Hematopoietic multipotent progenitor cell treated with erythropoietin and hydrocortisone succinate and interleukin-3 and kit ligand, for 8 days (in vitro differentiated cells): Measurements from ENCODE around the gene SQOR.

ENCODE experiments used
- DNase-seq: peaks from one replicate; pipeline ENCODE4 v3.0.0-alpha.2; 2015

Gene SQOR

DNA sequence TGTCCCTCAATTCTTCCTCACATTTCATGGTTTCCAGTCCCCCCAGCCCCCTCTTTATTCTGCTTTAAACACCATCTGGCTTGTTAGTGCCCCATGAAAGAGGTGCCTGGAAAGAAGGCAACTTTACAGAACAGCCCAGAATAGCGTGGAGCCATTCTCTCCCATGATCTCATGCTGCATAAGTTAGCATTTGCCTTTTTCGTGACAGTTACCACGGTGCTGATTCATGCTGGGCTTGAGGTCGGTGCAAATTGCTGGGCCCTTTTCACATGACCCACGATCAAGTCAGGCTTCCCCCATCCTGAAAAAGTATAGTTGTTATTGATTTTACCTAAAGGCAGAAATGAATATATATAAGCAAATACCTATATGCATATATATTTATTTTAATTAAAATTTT, 29.6 kb downstream of the SQOR start:
- DNase-seq: no peak

DNA sequence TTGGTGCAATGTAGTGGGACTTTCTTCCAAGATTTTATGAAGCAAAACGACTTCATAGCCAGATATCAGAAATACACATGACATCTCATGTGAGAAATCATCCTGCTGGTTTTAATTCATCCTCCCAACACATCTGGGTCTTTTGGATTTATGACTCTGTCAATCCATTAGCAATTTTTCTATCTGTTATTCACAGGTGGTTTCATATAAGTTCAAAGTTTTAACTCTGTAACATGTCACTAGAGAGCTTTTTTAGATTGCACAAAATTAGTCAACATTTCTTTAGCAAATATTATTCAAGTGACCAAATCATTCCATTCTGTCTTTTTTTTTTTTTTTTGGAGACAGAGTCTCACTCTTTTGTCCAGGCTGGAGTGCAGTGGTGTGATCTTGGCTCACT, 30.4 kb downstream of the SQOR start:
- DNase-seq: no peak

DNA sequence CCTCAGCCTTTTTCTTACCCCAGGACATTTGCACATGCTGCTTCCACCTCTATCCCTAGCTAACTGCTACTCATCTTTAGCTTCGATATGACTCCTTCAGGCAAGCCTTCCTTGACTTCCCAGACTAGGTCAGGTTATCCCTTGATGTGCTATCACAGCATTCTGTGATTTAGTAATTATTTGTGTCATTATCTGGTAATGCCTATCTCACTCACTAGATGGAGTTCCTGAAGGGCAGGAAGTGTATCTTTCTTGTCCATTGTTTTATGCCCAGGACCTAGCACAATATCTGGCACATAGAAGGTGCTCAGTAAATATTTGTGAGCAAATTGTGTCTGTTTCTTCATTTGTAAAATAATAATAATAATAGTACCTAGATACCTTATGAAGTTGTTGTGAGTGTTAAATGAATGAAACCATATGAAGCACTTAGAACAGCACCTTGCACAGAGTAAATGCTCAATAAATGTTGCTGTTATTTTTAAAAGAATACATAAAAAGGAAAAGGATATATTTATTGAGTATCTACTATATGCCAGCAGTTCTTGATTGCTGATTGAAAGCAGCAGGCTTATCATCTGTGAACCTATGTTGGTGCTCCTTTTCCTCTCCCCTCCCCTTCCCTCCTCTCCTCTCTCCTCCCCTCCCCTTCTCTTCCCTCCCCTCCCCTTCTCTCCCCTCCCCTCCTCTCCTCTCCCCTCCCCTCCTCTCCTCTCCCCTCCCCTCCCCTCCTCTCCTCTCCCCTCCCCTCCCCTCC, 31.5 kb downstream of the SQOR start:
- no peak for DNase-seq

DNA sequence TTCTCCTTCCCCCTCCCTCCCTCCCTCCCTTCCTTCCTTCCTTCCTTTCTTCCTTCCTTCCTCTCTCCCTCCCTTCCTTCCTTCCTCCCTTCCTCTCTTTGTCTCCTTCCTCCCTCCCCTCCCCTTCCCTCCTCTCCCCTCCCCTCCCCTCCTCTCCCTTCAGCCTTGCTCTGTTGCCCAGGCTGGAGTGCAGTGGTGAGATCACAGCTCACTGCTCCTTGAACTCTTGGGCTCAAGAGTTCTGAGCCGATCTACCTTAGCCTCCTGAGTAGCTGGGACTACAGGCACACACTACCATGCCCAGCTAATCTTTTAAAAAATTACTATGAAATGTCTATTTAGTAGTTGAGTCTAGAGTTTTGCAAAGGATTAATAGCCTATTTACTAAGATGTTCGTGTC, 32.2 kb downstream of the SQOR start:
- DNase-seq: no peak

DNA sequence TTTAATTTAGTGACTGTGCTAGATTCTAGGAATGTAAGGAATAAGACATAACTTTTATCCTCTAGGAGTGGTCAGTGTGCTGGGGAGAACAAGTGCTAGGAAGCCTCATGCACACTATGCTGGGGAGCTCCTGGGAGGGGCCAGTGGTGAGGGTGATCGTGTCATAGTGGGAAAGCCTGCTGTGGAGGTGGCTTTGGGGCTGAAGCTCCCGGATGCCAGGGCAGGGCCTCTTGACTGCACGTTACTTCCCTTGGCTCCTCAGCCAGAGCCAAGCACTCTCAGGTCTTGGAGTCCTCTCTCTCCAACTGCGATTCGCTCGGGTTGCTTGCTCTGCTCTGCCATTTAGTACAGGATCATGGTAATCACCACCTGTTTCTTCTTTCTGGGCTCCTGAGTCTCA, 33.6 kb downstream of the SQOR start:
- DNase-seq: no peak

DNA sequence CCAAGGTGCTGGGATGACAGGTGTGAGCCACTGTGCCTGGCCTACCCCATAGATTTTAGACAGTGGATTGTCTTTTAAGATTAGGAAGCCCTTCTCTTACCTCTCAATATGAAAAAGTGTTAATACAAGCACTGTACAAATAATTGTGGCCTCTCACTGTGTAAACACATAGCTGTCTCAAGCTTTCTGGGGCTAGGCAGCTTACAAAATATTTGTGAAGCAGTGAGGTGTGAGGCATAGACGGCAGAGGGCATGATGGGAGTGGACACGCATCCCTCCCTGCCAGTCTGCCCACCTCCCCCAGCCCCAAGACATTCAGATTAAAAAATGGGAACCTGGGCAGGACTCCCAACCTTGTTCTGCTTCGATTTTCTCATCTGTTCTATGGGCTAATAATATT, 34.6 kb downstream of the SQOR start:
- DNase-seq: no peak

DNA sequence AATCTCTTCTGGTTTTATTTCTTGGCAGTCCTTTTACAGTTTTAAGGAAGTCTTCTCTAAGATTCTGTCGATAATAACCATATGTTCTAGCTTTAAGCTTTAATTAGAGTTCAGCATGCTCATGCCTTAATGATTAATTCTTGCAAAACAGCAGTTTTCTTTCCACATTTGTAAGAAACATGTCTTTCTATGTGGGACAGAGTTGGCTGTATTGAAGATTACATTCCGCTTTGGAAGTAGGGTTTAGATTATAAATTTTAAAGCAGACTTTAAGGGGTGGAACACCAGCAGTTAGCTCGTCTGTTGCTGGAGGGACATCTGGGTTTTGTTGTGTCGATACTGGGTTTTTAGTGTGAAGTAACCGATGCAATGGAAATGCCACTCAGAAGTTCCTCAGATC, 35.3 kb downstream of the SQOR start:
- DNase-seq: no peak

DNA sequence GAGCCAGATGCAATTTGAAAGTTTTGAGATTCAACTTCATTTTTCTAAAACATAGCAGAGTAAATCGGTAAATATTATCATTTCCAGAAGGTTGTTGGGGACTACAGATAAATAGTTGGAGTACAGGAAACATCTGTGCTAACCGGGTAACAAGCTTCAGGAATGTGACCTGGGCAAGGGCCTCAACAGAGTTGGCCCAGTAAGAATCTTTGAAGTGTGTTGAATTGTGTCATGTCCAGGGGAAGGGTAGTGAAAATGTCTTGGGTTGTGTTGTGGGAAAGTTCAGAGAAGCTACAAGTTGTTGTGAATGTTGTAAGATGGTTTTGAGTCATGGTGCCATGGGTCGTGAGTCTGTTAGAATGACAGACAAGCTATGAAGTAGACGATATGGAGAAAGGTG, 35.7 kb downstream of the SQOR start:
- no peak for DNase-seq

DNA sequence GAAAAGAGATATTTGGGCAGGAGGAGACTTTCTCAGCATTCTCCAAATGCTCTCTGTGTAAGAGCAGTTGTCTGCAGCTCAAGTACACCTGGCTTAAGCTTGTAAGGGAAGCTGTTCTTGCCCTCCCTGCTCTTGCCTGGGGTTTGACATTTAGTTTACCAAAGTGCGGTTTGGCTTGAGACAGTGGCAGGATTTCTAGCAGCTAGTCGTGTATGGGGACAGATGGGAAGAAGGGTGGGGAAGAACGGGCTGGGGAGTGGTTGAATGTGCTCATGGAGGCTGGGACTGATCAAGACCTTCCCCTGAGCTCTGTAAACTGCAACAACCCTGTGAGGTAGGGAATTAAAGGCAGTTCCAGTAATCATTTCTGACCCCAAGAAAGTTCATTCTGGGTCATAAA, 39.8 kb downstream of the SQOR start:
- no peak for DNase-seq

DNA sequence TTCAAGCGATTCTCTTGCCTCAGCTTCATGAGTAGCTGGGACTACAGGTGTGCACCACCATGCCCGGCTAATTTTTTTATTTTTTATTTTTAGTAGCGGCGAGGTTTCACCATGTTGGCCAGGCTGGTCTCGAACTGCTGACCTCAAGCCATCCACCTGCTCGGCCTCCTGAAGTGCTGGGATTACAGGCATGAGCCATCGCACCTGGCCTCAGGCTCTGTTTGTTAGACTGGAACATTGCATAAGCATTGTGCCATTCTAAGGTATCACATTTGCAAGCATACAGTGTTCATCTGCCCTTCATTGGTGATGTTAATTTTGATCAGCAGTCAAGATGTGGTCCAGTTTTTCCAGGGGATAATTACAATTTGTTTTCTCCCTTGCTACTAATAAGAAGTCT, 43.0 kb downstream of the SQOR start:
- DNase-seq: no peak

DNA sequence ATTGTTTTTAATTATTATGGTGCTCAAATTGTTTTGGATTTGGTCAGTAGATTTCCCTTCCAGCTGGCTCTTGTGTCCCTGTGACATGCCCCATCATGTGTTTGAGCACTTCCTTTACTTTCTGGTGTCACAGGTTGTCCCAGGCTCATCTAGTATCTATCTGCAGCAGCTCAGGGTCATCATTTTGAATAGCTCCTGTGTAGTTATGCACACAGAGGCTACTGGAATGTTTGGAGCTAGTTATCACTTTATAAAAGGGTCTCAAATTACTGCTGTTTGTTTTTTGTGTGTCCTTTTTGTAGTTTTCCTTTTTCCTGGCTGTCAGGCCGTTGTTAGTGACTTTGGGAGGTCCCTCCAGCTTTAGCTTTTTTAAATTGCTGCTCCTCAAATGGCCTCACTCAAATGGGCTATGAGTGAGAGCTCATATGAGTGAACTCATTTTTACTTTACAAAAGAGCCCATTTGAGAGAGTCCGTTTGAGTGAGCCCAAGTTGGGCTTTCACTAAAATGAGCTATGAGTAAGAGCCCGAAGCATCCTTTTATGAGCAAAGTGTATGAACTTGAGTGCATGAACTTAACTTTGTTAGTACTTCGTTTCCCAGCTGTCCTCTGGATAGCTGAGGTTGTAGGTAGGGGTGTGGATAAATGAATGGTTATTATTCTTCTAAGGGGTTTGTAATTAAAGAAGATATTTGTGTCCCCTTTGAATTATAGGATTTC, 43.8 kb downstream of the SQOR start:
- no peak for DNase-seq

DNA sequence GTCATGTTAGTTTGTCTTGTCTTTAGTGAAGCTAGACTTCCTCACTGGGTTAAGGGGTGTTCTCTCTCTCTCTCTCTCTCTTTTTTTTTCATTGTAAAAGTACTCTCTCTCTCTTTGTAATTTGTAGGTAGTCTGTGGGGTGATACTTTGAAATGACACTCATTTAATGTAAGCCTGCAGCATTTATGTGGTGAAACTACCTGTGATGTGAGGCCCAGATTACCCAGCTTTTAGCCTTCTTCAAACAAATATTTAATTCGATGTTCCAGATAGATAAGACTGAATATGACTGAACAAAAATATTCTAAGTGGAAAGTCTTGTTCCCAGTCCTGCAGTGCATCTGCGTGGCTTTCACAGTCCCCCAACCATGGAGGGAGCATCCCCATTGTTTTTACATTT, 49.7 kb downstream of the SQOR start:
- no peak for DNase-seq

DNA sequence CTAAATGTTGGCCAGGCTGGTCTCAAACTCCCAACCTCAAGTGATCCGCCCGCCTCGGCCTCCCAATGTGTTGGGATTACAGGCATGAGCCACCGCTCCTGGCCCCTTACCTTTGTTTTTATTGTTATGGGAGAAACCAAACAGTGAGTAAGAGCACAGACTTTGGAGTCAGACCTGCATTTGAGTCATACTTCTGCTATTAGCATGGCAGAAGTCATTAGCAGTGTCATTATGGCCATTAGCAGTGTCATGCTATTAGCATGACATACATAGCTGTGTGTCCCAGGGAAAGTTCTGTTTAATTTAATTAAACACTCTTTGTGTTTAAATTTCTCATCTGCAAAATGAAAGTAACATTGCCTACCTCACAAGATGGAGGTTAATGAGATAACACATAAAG, 54.8 kb downstream of the SQOR start:
- no peak for DNase-seq

DNA sequence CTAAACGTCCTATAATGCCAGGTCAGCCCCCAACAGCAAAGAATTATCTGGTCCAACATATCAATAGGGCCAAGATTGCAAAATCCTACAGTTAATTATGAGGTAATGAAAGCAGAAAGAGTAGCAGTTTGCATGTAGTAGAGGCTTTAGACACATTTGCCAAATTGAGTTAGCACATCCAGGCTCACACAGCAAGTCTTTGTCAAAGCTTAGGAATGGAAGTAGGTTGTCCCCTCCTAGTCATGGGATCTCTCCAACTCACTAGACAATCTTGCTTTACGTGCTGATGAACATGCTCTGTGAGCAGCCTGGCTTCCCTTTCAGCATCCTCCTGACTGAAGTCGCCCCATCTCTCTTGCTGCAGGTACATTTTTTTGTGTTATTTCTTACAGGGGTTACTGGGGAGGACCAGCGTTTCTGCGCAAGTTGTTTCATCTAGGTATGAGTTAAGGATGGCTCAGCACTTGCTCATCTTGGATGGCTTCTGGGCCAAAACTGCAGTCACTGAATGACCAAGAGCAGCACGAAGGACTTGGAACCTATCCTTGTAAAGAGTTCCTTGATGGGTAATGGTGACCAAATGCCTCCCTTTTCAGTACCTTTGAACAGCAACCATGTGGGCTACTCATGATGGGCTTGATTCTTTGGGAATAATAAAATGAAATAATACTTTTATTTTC, 55.9 kb downstream of the SQOR start:
- no peak for DNase-seq

DNA sequence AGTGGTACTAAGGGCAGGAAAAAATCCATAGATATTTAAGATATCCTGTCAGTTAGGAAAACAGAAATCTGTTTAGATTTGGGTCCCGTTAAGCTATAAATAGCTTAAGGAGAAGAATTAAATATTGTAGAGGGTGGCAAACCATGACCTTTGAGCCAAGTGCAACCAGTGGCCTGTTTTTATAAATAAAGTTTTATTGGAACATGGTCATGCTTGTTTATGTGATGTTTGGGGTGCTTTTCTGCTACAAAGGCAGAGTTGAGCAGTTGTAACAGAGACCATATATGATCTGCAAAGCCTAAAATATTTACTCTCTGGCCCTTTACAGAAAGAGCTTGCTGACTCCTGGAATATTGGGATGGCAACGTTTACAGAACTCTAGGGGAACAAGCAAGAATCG, 66.3 kb downstream of the SQOR start:
- DNase-seq: no peak

DNA sequence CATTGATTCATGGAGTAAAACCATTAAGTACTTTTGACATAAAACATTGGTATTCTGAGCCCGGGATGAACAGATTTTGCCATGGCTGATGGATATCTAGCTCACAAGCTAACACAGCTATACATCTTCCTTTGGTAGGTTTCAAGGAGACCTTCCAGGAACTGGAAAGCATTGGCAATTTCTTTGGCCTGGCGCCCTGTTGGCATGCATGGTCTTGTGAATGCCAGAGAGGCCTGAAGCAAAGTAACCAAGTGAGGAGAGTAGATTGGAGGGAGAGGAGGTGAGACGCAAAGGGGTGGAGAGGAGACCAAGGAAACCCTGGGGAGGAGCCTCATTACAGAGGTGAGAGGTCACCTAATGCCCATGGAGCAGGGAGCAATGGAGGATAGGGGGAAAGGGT, 67.2 kb downstream of the SQOR start:
- DNase-seq: no peak

DNA sequence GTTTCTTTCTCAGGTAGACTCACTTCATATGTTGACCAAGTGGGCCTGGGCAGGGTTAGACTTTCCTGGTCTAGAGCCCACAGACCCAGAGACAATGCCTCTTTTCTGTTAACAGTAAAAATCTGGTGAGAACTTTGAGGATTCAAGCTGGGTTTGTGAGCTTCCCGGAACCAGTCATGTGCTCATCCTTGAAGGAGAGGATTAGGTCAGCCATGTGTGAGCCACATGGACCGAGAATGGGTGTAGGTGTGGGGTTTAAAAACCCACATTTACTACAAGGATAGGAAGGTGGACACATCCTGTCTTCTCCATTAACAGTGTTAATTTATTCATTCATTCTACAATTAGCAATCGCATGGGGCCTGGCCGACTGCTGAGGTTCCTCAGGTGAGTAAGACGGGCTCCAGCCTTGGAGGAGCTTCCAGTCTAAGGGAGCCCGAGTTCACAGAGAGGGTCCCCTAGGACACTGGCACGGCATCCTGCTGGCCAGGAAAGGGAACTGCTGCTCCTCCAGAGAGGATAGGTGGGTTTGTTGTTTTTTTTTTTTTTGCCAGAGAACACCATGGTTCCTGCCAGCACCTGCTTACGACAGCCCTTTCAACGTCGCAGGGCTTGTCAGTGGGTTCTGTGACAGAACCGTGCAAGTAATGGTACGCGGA, 69.0 kb downstream of the SQOR start:
- DNase-seq: no peak

DNA sequence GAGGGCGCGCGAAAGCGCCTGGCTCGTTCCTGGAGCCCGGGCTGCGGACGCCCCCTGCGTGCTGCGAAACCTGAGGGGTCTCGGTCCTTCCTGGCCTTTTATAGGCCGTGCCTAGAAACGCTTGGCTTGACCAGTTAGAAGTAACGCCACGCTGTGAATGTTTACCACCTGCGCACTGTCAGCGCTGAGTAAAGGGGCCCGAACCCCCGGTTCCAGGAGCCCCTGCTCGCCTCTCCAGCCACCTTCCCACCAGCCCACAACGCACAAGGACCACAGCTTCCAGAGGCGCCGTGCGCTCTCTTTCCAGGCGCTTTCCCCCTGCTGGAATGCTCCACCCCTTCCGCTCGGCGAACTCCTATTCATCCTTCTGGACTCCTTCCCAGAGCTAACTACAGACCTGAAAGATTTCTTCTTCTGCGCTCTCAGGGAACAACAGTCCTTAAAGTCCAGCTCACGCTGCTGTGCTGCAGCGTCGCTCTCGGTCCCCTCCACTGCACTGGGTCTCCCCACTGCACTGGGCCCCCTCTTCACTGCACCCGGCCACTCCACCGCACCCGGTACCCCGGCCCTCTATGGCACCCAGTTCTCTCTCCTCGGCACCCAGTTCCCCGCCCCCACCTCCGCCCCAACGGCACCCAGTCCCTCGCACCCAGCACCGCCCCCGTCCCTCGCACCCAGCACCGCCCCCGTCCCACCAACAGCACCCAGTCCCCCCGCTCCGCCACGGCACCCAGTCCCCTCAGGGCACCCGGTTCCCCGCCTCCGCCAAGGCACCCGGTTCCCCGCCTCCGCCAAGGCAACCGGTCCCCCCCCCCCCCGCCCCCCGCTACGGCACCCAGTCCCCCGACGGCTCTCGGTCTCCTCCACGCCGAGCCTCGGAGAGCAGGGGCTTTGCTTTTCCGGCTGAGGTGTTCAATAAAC, 69.8 kb downstream of the SQOR start:
- DNase-seq: no peak

DNA sequence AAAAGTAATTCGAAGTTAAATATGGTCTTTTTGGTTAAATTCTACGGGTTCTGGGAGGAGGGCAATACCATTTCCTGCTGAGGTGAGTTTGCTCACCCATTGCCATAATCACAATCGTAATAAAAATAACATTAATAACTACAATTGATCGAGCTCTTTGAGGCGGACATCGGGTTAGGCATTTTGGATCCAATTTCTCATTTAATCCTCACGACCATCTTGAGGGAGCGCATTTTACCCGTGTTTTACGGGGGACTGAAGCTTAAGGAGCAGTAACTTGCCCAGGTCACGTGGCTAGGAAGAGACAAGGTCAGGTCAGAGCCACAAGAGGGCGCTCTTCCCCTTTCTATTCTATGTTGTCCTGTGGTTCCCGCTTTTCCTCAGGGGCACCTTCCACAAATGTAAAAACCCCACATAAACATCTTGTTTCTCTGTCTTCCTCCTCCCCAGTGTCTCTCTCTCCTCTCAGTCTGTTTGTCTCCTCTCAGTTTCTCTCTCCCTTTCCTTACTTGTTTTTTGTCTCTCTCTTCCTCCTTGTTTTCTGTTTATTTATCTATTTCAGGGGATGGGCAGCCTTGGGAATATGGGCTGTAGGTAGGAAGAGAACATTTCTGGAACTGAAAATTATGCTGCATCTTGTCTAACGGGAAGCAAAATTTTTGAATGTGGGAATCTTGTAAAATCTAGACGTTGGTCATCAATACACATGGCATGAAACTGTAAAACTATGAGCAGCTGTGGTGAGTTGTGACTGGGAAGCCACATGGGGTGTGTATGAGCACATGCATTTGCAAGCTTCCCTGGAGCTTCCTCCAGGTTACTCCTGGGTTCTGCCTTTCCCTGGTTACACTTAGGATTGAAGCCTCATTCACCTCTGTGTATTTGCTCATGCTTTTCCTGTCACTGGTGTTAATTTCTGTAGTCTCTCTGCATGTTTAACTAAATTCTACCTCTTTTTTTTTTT, 71.0 kb downstream of the SQOR start:
- DNase-seq: peak; percentile 80

DNA sequence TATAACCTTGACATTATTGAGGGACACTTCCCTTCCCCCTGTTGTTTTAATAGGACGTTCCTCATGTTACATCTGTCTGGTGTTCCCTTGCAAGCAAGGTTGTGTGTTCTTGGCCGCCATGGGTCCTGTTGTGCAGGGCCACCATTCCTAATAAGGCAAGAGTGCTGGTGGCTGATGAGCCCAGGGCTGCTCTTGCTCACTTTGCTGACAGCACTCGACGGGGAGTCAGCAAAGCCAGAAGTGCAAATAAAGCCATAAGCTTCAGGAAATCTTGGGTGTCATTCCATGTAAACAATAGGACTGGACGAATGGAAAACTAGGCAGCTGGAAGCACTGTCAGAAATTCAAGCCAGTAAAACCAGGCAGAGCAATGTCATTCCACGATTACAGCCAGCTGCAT, 75.8 kb downstream of the SQOR start:
- no peak for DNase-seq
